ENCODE results near the gene GNG8.
A peak's percentile ranks its signal among the peaks of the same experiment; 100 is the strongest.

Gene GNG8

GRCh38 chr19:46614114-46614722 lies 21.8 kb downstream of the GNG8 start:
- peaks cover 0 to 56% (median 51%) of the 10 kb centered on the region in 4 experiments for H3K4me1 ChIP-seq (ENCODE audit: control extremely low read depth in 1 of 4, control insufficient read depth in 4 of 4, insufficient read depth in 4 of 4, low read length in 3 of 4)
- no peaks in the 10 kb centered on the region for H3K9me3 ChIP-seq (ENCODE audit: control extremely low read depth in 1 of 5, control insufficient read depth in 4 of 5, insufficient read depth in 2 of 5, low read depth in 1 of 5, low read length in 4 of 5)
- peak; percentile 71 to 83 (median 78) for DNase-seq
- H3K4me3 ChIP-seq (ENCODE audit: control insufficient read depth in 1 of 7, extremely low read depth in 1 of 7, insufficient read depth in 4 of 7, low read depth in 2 of 7, low read length in 6 of 7): no peak overlapping the region
- ChIA-PET CTCF (interaction anchor here (0.6 to 13.9 kb wide), 15 partner anchors 8 to 128 kb away, joined by 3 to 172 read pairs (median 3); partner anchors contain the start of genes DACT3 and PTGIR), POLR2A (interaction anchor here (0.6 kb wide), 1 partner anchor 95 kb away, joined by 4 read pairs; no protein-coding TSS in a partner anchor)
- WGBS (ENCODE audit: insufficient coverage): 4% methylated on average over 4 of the region's 12 CpGs
- no peak overlapping the region for H3K27ac ChIP-seq (ENCODE audit: insufficient read depth in 1 of 2, low read depth in 1 of 2, low read length in 2 of 2, poor library complexity in 1 of 2, severe bottlenecking in 2 of 2)
- no peaks in the 10 kb centered on the region for H3K27me3 ChIP-seq (replicated peaks in 2 of 5; ENCODE audit: control insufficient read depth in 4 of 5, insufficient read depth in 5 of 5, low read length in 4 of 5)
- H3K36me3 ChIP-seq (ENCODE audit: control insufficient read depth in 4 of 4, insufficient read depth in 4 of 4, low read length in 3 of 4): peaks cover 0 to 17% (median 15%) of the 10 kb centered on the region in 4 experiments

- H3K27me3 ChIP-seq (replicated peaks in 2 of 5; ENCODE audit: control insufficient read depth in 4 of 5, insufficient read depth in 5 of 5, low read length in 4 of 5): no peaks in the 10 kb centered on the region
- no peak overlapping the region for H3K4me3 ChIP-seq (ENCODE audit: control insufficient read depth in 1 of 7, extremely low read depth in 1 of 7, insufficient read depth in 4 of 7, low read depth in 2 of 7, low read length in 6 of 7)
- ChIA-PET POLR2A (no interaction called here), CTCF (interaction anchor here (0.6 to 13.9 kb wide), 12 partner anchors 8 to 129 kb away, joined by 3 to 172 read pairs (median 4); partner anchors contain the start of genes DACT3 and PTGIR)
- no peak for DNase-seq
- 96% methylated on average over 15 of the region's 22 CpGs for WGBS (ENCODE audit: insufficient coverage)
- no peak overlapping the region for H3K27ac ChIP-seq (ENCODE audit: insufficient read depth in 1 of 2, low read depth in 1 of 2, low read length in 2 of 2, poor library complexity in 1 of 2, severe bottlenecking in 2 of 2)
- H3K4me1 ChIP-seq (ENCODE audit: control extremely low read depth in 1 of 4, control insufficient read depth in 4 of 4, insufficient read depth in 4 of 4, low read length in 3 of 4): peaks cover 0 to 50% (median 44%) of the 10 kb centered on the region in 4 experiments
- H3K36me3 ChIP-seq (ENCODE audit: control insufficient read depth in 4 of 4, insufficient read depth in 4 of 4, low read length in 3 of 4): peaks cover 3 to 24% (median 21%) of the 10 kb centered on the region in 4 experiments
- no peaks in the 10 kb centered on the region for H3K9me3 ChIP-seq (ENCODE audit: control extremely low read depth in 1 of 5, control insufficient read depth in 4 of 5, insufficient read depth in 2 of 5, low read depth in 1 of 5, low read length in 4 of 5)
Measured at GRCh38 chr19:46613525-46613924, 22.5 kb downstream of the GNG8 start.

- H3K4me1 ChIP-seq (ENCODE audit: control extremely low read depth in 1 of 4, control insufficient read depth in 4 of 4, insufficient read depth in 4 of 4, low read length in 3 of 4): peaks cover 0 to 38% (median 35%) of the 10 kb centered on the region in 4 experiments
- 10% methylated on average over 2 of the region's 6 CpGs for WGBS (ENCODE audit: insufficient coverage)
- no peak for DNase-seq
- no peak overlapping the region for H3K4me3 ChIP-seq (ENCODE audit: control insufficient read depth in 1 of 7, extremely low read depth in 1 of 7, insufficient read depth in 4 of 7, low read depth in 2 of 7, low read length in 6 of 7)
- POLR2A ChIA-PET: interaction anchor here (1.2 to 1.8 kb wide), 3 partner anchors 9 to 16 kb away, joined by 3 to 9 read pairs (median 6); partner anchors contain the start of gene CALM3
- H3K9me3 ChIP-seq (ENCODE audit: control extremely low read depth in 1 of 5, control insufficient read depth in 4 of 5, insufficient read depth in 2 of 5, low read depth in 1 of 5, low read length in 4 of 5): no peaks in the 10 kb centered on the region
- H3K36me3 ChIP-seq (ENCODE audit: control insufficient read depth in 4 of 4, insufficient read depth in 4 of 4, low read length in 3 of 4): peaks cover 12 to 41% (median 38%) of the 10 kb centered on the region in 4 experiments
- CTCF ChIA-PET: interaction anchor here (0.9 to 13.9 kb wide), 10 partner anchors 9 to 116 kb away, joined by 3 to 172 read pairs (median 6); partner anchors contain the start of genes CALM3, DACT3, GNG8 and PTGIR
- H3K27ac ChIP-seq (ENCODE audit: insufficient read depth in 1 of 2, low read depth in 1 of 2, low read length in 2 of 2, poor library complexity in 1 of 2, severe bottlenecking in 2 of 2): no peak overlapping the region
- no peaks in the 10 kb centered on the region for H3K27me3 ChIP-seq (replicated peaks in 2 of 5; ENCODE audit: control insufficient read depth in 4 of 5, insufficient read depth in 5 of 5, low read length in 4 of 5)
Measured at GRCh38 chr19:46611776-46612175, 24.2 kb downstream of the GNG8 start.

- Histone ChIP-seq H3K27me3 (replicated peaks in 2 of 5; ENCODE audit: control insufficient read depth in 4 of 5, insufficient read depth in 5 of 5, low read length in 4 of 5) (no peaks in the 10 kb centered on the region), H3K27ac (ENCODE audit: insufficient read depth in 1 of 2, low read depth in 1 of 2, low read length in 2 of 2, poor library complexity in 1 of 2, severe bottlenecking in 2 of 2) (no peak overlapping the region), H3K36me3 (ENCODE audit: control insufficient read depth in 4 of 4, insufficient read depth in 4 of 4, low read length in 3 of 4) (peaks cover 12 to 48% (median 44%) of the 10 kb centered on the region in 4 experiments), H3K4me3 (ENCODE audit: control insufficient read depth in 1 of 7, extremely low read depth in 1 of 7, insufficient read depth in 4 of 7, low read depth in 2 of 7, low read length in 6 of 7) (peak overlapping the region in 1 of 7 experiments; percentile 3), H3K9me3 (ENCODE audit: control extremely low read depth in 1 of 5, control insufficient read depth in 4 of 5, insufficient read depth in 2 of 5, low read depth in 1 of 5, low read length in 4 of 5) (no peaks in the 10 kb centered on the region), H3K4me1 (ENCODE audit: control extremely low read depth in 1 of 4, control insufficient read depth in 4 of 4, insufficient read depth in 4 of 4, low read length in 3 of 4) (peaks cover 0 to 33% (median 29%) of the 10 kb centered on the region in 4 experiments)
- ChIA-PET POLR2A (interaction anchor here (1.0 to 1.8 kb wide), 4 partner anchors 8 to 23 kb away, joined by 3 to 9 read pairs (median 4); partner anchors contain the start of gene CALM3), CTCF (interaction anchor here (0.7 to 13.9 kb wide), 10 partner anchors 9 to 93 kb away, joined by 3 to 172 read pairs (median 6); partner anchors contain the start of genes CALM3, DACT3, GNG8 and PTGIR)
- 38% methylated on average over 13 of the region's 17 CpGs for WGBS (ENCODE audit: insufficient coverage)
- DNase-seq: peak; percentile 73 to 78 (median 74)
Measured at GRCh38 chr19:46610851-46611770, 24.9 kb downstream of the GNG8 start.

- Histone ChIP-seq H3K36me3 (ENCODE audit: control insufficient read depth in 4 of 4, insufficient read depth in 4 of 4, low read length in 3 of 4) (peaks cover 18 to 55% (median 51%) of the 10 kb centered on the region in 4 experiments), H3K27ac (ENCODE audit: insufficient read depth in 1 of 2, low read depth in 1 of 2, low read length in 2 of 2, poor library complexity in 1 of 2, severe bottlenecking in 2 of 2) (no peak overlapping the region), H3K9me3 (ENCODE audit: control extremely low read depth in 1 of 5, control insufficient read depth in 4 of 5, insufficient read depth in 2 of 5, low read depth in 1 of 5, low read length in 4 of 5) (no peaks in the 10 kb centered on the region), H3K27me3 (replicated peaks in 2 of 5; ENCODE audit: control insufficient read depth in 4 of 5, insufficient read depth in 5 of 5, low read length in 4 of 5) (no peaks in the 10 kb centered on the region), H3K4me1 (ENCODE audit: control extremely low read depth in 1 of 4, control insufficient read depth in 4 of 4, insufficient read depth in 4 of 4, low read length in 3 of 4) (peaks cover 0 to 29% (median 24%) of the 10 kb centered on the region in 4 experiments), H3K4me3 (ENCODE audit: control insufficient read depth in 1 of 7, extremely low read depth in 1 of 7, insufficient read depth in 4 of 7, low read depth in 2 of 7, low read length in 6 of 7) (no peak overlapping the region)
- no peak for DNase-seq
- ChIA-PET POLR2A (interaction anchor here (1.0 to 1.8 kb wide), 3 partner anchors 8 to 24 kb away, joined by 3 to 9 read pairs (median 3); no protein-coding TSS in a partner anchor), CTCF (interaction anchor here (1.1 to 13.9 kb wide), 6 partner anchors 8 to 94 kb away, joined by 3 to 172 read pairs (median 10); partner anchors contain the start of genes CALM3, DACT3 and PTGIR)
- no CpG with 5 or more reads among the region's 5 CpGs for WGBS (ENCODE audit: insufficient coverage)
Measured at GRCh38 chr19:46610413-46610775, 25.6 kb downstream of the GNG8 start.

GRCh38 chr19:46609511-46610412 lies 26.2 kb downstream of the GNG8 start:
- ChIA-PET CTCF (interaction anchor here (1.1 to 13.9 kb wide), 5 partner anchors 7 to 94 kb away, joined by 3 to 172 read pairs (median 7); partner anchors contain the start of genes DACT3 and PTGIR), POLR2A (interaction anchor here (1.0 kb wide), 1 partner anchor 25 kb away, joined by 3 read pairs; no protein-coding TSS in a partner anchor)
- H3K36me3 ChIP-seq (ENCODE audit: control insufficient read depth in 4 of 4, insufficient read depth in 4 of 4, low read length in 3 of 4): peaks cover 18 to 60% (median 53%) of the 10 kb centered on the region in 4 experiments
- H3K4me3 ChIP-seq (ENCODE audit: control insufficient read depth in 1 of 7, extremely low read depth in 1 of 7, insufficient read depth in 4 of 7, low read depth in 2 of 7, low read length in 6 of 7): no peak overlapping the region
- no peaks in the 10 kb centered on the region for H3K27me3 ChIP-seq (replicated peaks in 2 of 5; ENCODE audit: control insufficient read depth in 4 of 5, insufficient read depth in 5 of 5, low read length in 4 of 5)
- WGBS (ENCODE audit: insufficient coverage): 98% methylated on average over 25 of the region's 30 CpGs
- peaks cover 0 to 29% (median 23%) of the 10 kb centered on the region in 4 experiments for H3K4me1 ChIP-seq (ENCODE audit: control extremely low read depth in 1 of 4, control insufficient read depth in 4 of 4, insufficient read depth in 4 of 4, low read length in 3 of 4)
- DNase-seq: no peak
- no peaks in the 10 kb centered on the region for H3K9me3 ChIP-seq (ENCODE audit: control extremely low read depth in 1 of 5, control insufficient read depth in 4 of 5, insufficient read depth in 2 of 5, low read depth in 1 of 5, low read length in 4 of 5)
- no peak overlapping the region for H3K27ac ChIP-seq (ENCODE audit: insufficient read depth in 1 of 2, low read depth in 1 of 2, low read length in 2 of 2, poor library complexity in 1 of 2, severe bottlenecking in 2 of 2)
